WI38 (cell line): ENCODE results near the gene NR2E3.
"Not testable (repeated sequence)": the region's sequence is repeated elsewhere in the genome, so short reads cannot be mapped to it uniquely, and the experiment has no call there.

ENCODE experiments used
- H3K4me3 ChIP-seq: 2 replicates; pipeline ENCODE4 v1.5.1; 2011; ENCODE audit warnings: low read depth, mild to moderate bottlenecking, control low read depth, low read length
- TF ChIP-seq, protein P1 (sequence below): IDR thresholded peaks from 2 replicates; pipeline ENCODE4 v1.5.1; 2012; ENCODE audit warnings: low read depth, mild to moderate bottlenecking, control low read depth, low read length

Gene NR2E3

GRCh38 chr15:71841563-71841962 is 31.2 kb downstream of the NR2E3 start:
- TF ChIP-seq, protein P1, sequence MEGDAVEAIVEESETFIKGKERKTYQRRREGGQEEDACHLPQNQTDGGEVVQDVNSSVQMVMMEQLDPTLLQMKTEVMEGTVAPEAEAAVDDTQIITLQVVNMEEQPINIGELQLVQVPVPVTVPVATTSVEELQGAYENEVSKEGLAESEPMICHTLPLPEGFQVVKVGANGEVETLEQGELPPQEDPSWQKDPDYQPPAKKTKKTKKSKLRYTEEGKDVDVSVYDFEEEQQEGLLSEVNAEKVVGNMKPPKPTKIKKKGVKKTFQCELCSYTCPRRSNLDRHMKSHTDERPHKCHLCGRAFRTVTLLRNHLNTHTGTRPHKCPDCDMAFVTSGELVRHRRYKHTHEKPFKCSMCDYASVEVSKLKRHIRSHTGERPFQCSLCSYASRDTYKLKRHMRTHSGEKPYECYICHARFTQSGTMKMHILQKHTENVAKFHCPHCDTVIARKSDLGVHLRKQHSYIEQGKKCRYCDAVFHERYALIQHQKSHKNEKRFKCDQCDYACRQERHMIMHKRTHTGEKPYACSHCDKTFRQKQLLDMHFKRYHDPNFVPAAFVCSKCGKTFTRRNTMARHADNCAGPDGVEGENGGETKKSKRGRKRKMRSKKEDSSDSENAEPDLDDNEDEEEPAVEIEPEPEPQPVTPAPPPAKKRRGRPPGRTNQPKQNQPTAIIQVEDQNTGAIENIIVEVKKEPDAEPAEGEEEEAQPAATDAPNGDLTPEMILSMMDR, result no peak
- H3K4me3 ChIP-seq, result no peak overlapping the region

DNA sequence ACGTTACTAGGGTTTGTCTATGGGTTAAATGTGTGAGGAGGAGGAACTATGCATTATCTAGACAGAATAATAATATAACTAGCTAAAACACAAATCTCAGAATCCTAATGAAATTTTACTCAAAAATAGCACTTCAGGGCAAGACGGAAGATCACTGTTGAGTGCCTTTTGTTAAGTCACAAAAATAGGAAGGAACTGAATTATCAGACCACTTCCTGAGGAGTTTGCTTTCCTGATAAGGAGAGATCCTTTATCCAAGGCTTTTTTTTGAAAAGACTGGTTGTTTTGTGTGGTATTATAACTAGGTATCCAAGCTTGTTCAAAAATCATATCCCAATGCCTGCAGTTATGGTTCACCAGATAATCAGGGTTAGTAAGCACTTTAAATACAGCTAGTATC is 34.6 kb downstream of the NR2E3 start:
- no peak overlapping the region for H3K4me3 ChIP-seq
- TF ChIP-seq, protein P1, result no peak

GRCh38 chr15:71853543-71853942 is 43.2 kb downstream of the NR2E3 start:
- TF ChIP-seq, protein P1, result no peak
- H3K4me3 ChIP-seq, result no peak overlapping the region

GRCh38 chr15:71858232-71858631 is 47.9 kb downstream of the NR2E3 start:
- H3K4me3 ChIP-seq, result not testable (repeated sequence)
